Ascending aorta (tissue), 2 donors: ENCODE results near the gene IFITM1. TPM values are rescaled to one million over a fixed set of nuclear protein-coding genes. Genes with fewer than 3 reads are reported as not detected.
"Not testable (repeated sequence)": the region's sequence is repeated elsewhere in the genome, so short reads cannot be mapped to it uniquely, and the experiment has no call there.

Experiments used
- DNase-seq, 2 donors: peaks; one replicate each; pipeline ENCODE4 v3.0.0-alpha.2; 2019; ENCODE audit warnings: low spot score in 2 of 2
- H3K27ac ChIP-seq, 2 donors: fragments of 200-600 bp; sonication (generic); one replicate each; pipeline ENCODE4 v1.5.1; 2016 to 2017; ENCODE audit warnings: mild to moderate bottlenecking in 1 of 2
- H3K27me3 ChIP-seq: fragments of 200-600 bp; sonication (generic); one replicate; pipeline ENCODE4 v1.5.1; 2017
- H3K36me3 ChIP-seq, 2 donors: fragments of 200-600 bp; sonication (generic); one replicate each; pipeline ENCODE4 v1.5.1; 2016
- H3K4me1 ChIP-seq, 2 donors: fragments of 200-600 bp; sonication (generic); one replicate each; pipeline ENCODE4 v1.5.1; 2016 to 2017; ENCODE audit warnings: mild to moderate bottlenecking in 1 of 2
- H3K4me3 ChIP-seq, 2 donors: fragments of 200-600 bp; sonication (generic); one replicate each; pipeline ENCODE4 v1.5.1; 2016 to 2017; ENCODE audit warnings: mild to moderate bottlenecking in 1 of 2
- H3K9me3 ChIP-seq, 2 donors: fragments of 200-600 bp; sonication (generic); one replicate each; pipeline ENCODE4 v1.5.1; 2016
- intact Hi-C: fragments of 100-400 bp; cut with DNase I; formaldehyde crosslinking; loops from one replicate; pipeline ENCODE4 v1.15.1; 2023
- total RNA-seq: library from RNA; depleted of rRNA; stranded (reverse); fragments of >200 nt; gene quantifications from one replicate; pipeline ENCODE4 v1.1.0, GENCODE V29; 2016
- TF ChIP-seq, protein P1 (sequence below), 3 experiments: fragments of 200-600 bp in 2 of 3; fragments of 450-650 bp in 1 of 3; sonication (generic) in 2 of 3; IDR thresholded peaks; one replicate each; pipeline ENCODE4 v1.5.1; 2016 to 2019; ENCODE audit warnings: antibody characterized with exemption in 3 of 3, mild to moderate bottlenecking in 1 of 3, moderate library complexity in 1 of 3

IFITM1 gene
- total RNA-seq, 1 donor from 2014 or later = 650 TPM

DNA sequence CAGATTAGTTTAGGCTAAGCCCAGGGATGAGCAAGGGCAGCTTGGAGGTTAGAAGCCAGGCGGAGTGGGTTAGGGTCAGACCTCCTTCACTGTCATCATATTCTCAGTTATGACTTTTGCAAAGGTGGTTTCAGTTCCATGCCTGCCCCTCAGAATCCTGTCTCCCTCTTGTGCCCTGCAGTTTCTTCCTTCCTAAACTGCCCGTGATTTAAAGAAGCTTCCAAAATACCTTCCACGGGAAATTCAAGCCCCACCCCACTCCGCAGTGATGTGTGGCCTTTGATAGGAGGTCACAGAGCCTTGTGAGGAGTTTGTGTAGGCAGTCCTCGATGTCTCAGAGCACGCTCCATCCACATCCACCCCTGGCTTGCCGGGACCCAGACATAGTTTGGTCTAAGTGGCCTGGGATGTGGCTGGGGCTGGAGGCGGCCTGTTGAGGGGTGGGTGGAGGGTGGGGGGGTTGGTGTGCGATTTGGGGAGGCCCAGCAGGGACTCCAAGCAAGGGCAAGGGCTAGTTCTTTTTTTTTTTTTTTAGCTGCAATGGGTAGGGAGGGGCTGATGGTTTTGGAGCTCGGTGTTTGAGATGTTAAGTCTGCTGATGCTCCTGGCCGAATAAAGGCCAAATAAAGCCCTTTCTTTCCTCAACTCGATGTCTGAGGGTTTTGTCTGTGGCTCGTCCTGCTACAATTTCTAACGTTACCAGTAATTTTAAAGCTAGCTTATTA is 1.6 kb upstream of the IFITM1 start:
- Histone ChIP-seq H3K9me3 (no peaks in the 10 kb centered on the region), H3K27ac (peak overlapping the region; percentile 61 to 66), H3K27me3 (no peaks in the 10 kb centered on the region), H3K36me3 (no peaks in the 10 kb centered on the region), H3K4me3 (peak overlapping the region; percentile 40 to 61), H3K4me1 (peaks cover 7 to 21% of the 10 kb centered on the region in 2 donors)
- TF ChIP-seq, protein P1, sequence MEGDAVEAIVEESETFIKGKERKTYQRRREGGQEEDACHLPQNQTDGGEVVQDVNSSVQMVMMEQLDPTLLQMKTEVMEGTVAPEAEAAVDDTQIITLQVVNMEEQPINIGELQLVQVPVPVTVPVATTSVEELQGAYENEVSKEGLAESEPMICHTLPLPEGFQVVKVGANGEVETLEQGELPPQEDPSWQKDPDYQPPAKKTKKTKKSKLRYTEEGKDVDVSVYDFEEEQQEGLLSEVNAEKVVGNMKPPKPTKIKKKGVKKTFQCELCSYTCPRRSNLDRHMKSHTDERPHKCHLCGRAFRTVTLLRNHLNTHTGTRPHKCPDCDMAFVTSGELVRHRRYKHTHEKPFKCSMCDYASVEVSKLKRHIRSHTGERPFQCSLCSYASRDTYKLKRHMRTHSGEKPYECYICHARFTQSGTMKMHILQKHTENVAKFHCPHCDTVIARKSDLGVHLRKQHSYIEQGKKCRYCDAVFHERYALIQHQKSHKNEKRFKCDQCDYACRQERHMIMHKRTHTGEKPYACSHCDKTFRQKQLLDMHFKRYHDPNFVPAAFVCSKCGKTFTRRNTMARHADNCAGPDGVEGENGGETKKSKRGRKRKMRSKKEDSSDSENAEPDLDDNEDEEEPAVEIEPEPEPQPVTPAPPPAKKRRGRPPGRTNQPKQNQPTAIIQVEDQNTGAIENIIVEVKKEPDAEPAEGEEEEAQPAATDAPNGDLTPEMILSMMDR (IDR thresholded peaks at IDR 0.05) = no peak
- intact Hi-C loops = no loop called here
- no peak for DNase-seq

DNA sequence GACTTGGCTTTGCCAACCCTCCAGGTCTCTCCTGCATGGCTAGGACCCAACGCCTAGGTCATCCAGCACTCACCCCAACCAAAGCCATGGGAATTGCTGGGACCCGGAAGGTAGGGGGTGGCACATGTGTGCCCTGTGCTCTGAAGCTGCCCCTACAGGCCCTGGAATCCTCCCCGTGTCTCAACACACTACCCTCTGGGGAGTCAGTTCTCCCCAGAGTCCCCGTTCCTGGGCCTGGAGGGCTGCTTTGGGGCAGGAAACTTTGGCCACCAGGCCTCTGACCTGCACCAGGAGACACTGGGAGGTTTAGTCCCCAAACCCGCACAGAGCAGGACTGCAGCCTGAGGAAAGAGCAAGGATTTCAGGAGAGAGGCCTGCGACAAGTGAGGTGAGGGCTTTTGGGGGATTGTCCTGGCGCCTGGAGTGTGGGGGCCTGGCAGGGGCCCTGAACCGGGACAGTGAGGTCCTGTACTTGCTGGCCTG is 495 bp upstream of the IFITM1 start:
- Histone ChIP-seq H3K36me3 (no peaks in the 10 kb centered on the region), H3K4me3 (peak overlapping the region in 1 of 2 donors; percentile 62), H3K4me1 (peaks cover 7 to 18% of the 10 kb centered on the region in 2 donors), H3K9me3 (no peaks in the 10 kb centered on the region), H3K27me3 (no peaks in the 10 kb centered on the region), H3K27ac (peak overlapping the region; percentile 55 to 66)
- no peak for DNase-seq
- TF ChIP-seq, protein P1 (IDR thresholded peaks at IDR 0.05) = no peak
- intact Hi-C loops = no loop called here

DNA sequence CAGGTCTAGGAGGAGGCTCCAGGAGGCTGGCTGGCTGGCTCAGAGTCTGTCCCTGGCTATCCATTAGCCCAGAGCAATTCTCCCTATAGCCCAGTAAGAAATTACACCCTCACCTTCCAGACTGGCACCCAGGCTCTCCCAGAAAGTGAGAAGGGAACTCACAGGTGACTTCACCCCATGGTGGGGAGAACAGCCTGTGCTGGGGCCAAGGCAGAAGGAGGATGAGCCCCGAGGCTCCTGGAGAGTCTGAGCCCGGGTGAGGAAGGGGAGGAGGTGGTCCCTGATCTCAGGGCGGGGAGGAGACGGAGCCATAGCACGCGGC is 675 bp downstream of the IFITM1 start:
- DNase-seq, H3K27me3 ChIP-seq, H3K36me3 ChIP-seq, H3K9me3 ChIP-seq, intact Hi-C loops: not testable (repeated sequence)
- Histone ChIP-seq H3K4me3 (peak overlapping the region; percentile 39 to 62), H3K4me1 (peaks cover 4 to 13% of the 10 kb centered on the region in 2 donors), H3K27ac (peak overlapping the region; percentile 55 to 66)

DNA sequence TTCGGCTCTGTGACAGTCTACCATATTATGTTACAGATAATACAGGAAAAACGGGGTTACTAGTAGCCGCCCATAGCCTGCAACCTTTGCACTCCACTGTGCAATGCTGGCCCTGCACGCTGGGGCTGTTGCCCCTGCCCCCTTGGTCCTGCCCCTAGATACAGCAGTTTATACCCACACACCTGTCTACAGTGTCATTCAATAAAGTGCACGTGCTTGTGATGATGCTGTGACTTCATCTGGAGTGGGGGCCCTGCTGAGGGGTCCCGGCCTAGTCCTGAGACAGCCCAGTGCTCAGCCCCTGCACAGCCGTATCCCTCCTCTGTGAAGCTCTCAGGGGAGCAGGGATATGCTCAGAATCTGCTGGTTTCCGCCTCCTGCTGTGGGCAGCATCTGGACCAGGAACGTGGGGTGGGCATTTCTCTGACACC is 1.2 kb downstream of the IFITM1 start:
- DNase-seq = no peak
- TF ChIP-seq, protein P1 (IDR thresholded peaks at IDR 0.05) = no peak
- Histone ChIP-seq H3K4me3 (peak overlapping the region; percentile 47 to 62), H3K4me1 (peaks cover 0 to 10% of the 10 kb centered on the region in 2 donors), H3K27me3 (no peaks in the 10 kb centered on the region), H3K9me3 (no peaks in the 10 kb centered on the region), H3K27ac (peak overlapping the region; percentile 6 to 66), H3K36me3 (no peaks in the 10 kb centered on the region)
- intact Hi-C loops = no loop called here

DNA sequence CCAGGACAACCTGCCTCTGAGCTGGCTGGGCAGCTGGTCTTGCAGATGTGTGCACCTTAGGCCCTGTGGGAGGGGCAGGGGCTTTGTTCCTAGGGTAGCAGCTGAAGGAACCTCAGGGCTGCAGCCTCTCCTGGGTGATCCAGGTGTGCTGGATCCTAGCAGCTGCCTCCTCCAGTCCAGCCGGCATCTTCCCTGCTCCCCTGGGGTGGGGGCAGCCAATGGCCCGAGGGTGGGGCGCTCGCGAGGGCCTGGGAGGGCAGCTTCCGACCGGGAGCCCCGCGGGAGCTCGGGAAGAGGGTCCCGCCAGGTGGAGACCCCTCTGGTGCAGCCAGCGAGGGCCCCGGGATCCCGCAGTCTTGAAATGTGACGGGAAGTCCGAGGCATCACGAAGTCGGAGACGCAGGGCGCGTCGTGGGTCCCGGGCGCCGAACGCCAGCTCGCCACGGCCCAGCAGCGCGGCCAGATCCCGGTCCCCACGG is 1.7 kb downstream of the IFITM1 start:
- H3K36me3 ChIP-seq = no peaks in the 10 kb centered on the region
- no peaks in the 10 kb centered on the region for H3K9me3 ChIP-seq
- peak overlapping the region; percentile 47 to 62 for H3K4me3 ChIP-seq
- DNase-seq = no peak
- intact Hi-C loops = no loop called here
- H3K4me1 ChIP-seq = peaks cover 0 to 10% of the 10 kb centered on the region in 2 donors
- TF ChIP-seq, protein P1 (IDR thresholded peaks at IDR 0.05) = no peak
- peak overlapping the region; percentile 6 to 66 for H3K27ac ChIP-seq
- H3K27me3 ChIP-seq = no peaks in the 10 kb centered on the region

DNA sequence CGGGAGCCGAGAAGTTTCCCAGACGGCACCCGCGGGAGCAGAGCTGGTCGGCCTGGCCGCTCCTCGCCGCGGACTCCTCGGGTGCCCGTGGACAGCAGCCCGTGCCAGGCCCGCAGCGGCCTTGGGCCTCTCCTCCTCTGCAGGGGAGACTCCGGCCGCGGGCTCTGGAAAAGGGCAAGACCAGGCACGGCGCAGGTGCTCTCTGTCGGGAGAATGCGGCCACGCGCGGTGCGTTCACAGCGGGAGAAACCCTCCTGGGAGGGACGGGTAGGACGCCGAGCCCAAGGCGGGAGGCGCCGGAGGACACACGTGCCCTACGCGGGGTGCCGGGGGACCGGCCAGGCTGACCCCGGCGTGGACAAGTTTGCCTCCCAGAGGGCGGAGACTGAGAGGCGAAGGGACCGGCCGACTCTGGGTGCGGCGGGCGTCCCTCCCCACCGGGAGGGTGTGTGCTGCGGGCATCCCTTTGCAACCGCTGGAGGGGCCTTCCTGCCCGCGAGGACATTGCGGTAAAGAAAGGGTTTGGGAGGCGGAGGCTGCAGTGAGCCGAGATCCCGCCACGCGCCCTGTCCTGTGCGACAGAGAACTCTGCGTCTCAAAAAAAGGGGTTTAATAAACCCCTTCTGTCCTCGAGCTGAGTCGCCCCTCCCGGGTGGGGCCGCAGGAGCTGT is 2.3 kb downstream of the IFITM1 start:
- peaks cover 0 to 10% of the 10 kb centered on the region in 2 donors for H3K4me1 ChIP-seq
- H3K27ac ChIP-seq = peak overlapping the region; percentile 6 to 66
- intact Hi-C loops = no loop called here

More for the DNA sequence above, 2.3 kb downstream of the IFITM1 start:
- DNase-seq = no peak
- H3K36me3 ChIP-seq = no peaks in the 10 kb centered on the region
- H3K27me3 ChIP-seq = no peaks in the 10 kb centered on the region
- H3K9me3 ChIP-seq = no peaks in the 10 kb centered on the region
- TF ChIP-seq, protein P1 (IDR thresholded peaks at IDR 0.05) = no peak
- H3K4me3 ChIP-seq = peak overlapping the region; percentile 47 to 62
